Measurements from ENCODE around the gene BMP8A.

- TF ChIP-seq CTCF (IDR thresholded peaks at IDR 0.05 in 2 of 3, conservative IDR thresholded peaks at IDR 0.05 in 1 of 3; ENCODE audit: insufficient read depth in 2 of 3, low read depth in 1 of 3, low read length in 3 of 3) (no peak), RAD21 (CRISPR knock-in tag; conservative IDR thresholded peaks at IDR 0.05 in 1 of 2, IDR thresholded peaks at IDR 0.05 in 1 of 2) (no peak), ELK1 (CRISPR knock-in tag; IDR thresholded peaks at IDR 0.05) (no peak), JUND (IDR thresholded peaks at IDR 0.05; ENCODE audit: borderline replicate concordance, low read depth, low read length) (no peak), JUND (tag; IDR thresholded peaks at IDR 0.05; ENCODE audit: borderline replicate concordance, low read depth, low read length) (no peak), ATF2 (CRISPR knock-in tag; IDR thresholded peaks at IDR 0.05) (no peak), GTF2F1 (IDR thresholded peaks at IDR 0.05; ENCODE audit: low read depth, low read length) (no peak), ZBTB5 (IDR thresholded peaks at IDR 0.05) (no peak)
Measured at GRCh38 chr1:39505289-39505688, 13.9 kb downstream of the BMP8A start.

Data from K562 (cell line).